CD1c-positive myeloid dendritic cell (primary cell): ENCODE results near the gene CD58.

Experiments used
- DNase-seq: peaks from one replicate; pipeline ENCODE4 v3.0.0-alpha.2; 2016; ENCODE audit errors: extremely low spot score

Gene CD58

GRCh38 chr1:116510361-116510760 is 60.5 kb downstream of the CD58 start:
- DNase-seq, result peak; percentile 67

GRCh38 chr1:116508984-116509980 is 61.5 kb downstream of the CD58 start:
- peak; percentile 89 for DNase-seq

- DNase-seq, result peak; percentile 45
Measured at GRCh38 chr1:116508085-116508983, 62.5 kb downstream of the CD58 start.

- peak; percentile 16 for DNase-seq
Measured at GRCh38 chr1:116507631-116508030, 63.2 kb downstream of the CD58 start.

- DNase-seq, result peak; percentile 34
Measured at GRCh38 chr1:116506132-116507004, 64.5 kb downstream of the CD58 start.

GRCh38 chr1:116504308-116505156 is 66.3 kb downstream of the CD58 start:
- peak; percentile 96 for DNase-seq

- peak; percentile 66 for DNase-seq
Measured at GRCh38 chr1:116503546-116504307, 67.1 kb downstream of the CD58 start.

- no peak for DNase-seq
Measured at GRCh38 chr1:116502671-116503314, 68.0 kb downstream of the CD58 start.

- DNase-seq, result no peak
Measured at GRCh38 chr1:116501870-116502244, 69.0 kb downstream of the CD58 start.

- DNase-seq, result no peak
Measured at GRCh38 chr1:116501125-116501869, 69.5 kb downstream of the CD58 start.

GRCh38 chr1:116498789-116499628 is 71.8 kb downstream of the CD58 start:
- peak; percentile 81 for DNase-seq

- peak; percentile 96 for DNase-seq
Measured at GRCh38 chr1:116497656-116498055, 73.2 kb downstream of the CD58 start.

GRCh38 chr1:116496898-116497297 is 73.9 kb downstream of the CD58 start:
- DNase-seq, result peak; percentile 42

- DNase-seq, result peak; percentile 53
Measured at GRCh38 chr1:116496380-116496779, 74.4 kb downstream of the CD58 start.

- no peak for DNase-seq
Measured at GRCh38 chr1:116495535-116495934, 75.3 kb downstream of the CD58 start.

- DNase-seq, result no peak
Measured at GRCh38 chr1:116494745-116495144, 76.1 kb downstream of the CD58 start.

- DNase-seq, result no peak
Measured at GRCh38 chr1:116494353-116494692, 76.5 kb downstream of the CD58 start.
